Sigmoid colon (tissue), 7 donors: ENCODE measurements around the gene GET4. TPM values are rescaled to one million over a fixed set of nuclear protein-coding genes. Genes with fewer than 3 reads are reported as not detected.

Source experiments
- DNase-seq: peaks from one replicate; pipeline ENCODE4 v3.0.0-alpha.2; 2019
- H3K27ac ChIP-seq, 4 donors: fragments of 200-600 bp; sonication (generic); one replicate each; pipeline ENCODE4 v1.5.1; 2016 to 2019; ENCODE audit warnings: mild to moderate bottlenecking in 1 of 4
- H3K27me3 ChIP-seq, 3 donors: fragments of 200-600 bp; sonication (generic); one replicate each; pipeline ENCODE4 v1.5.1; 2019; ENCODE audit warnings: mild to moderate bottlenecking in 1 of 3
- H3K36me3 ChIP-seq, 4 donors: fragments of 200-600 bp; sonication (generic); one replicate each; pipeline ENCODE4 v1.5.1; 2016 to 2019
- H3K4me1 ChIP-seq, 4 donors: fragments of 200-600 bp; sonication (generic); one replicate each; pipeline ENCODE4 v1.5.1; 2017 to 2019
- H3K4me3 ChIP-seq, 4 donors: fragments of 200-600 bp; sonication (generic); one replicate each; pipeline ENCODE4 v1.5.1; 2017 to 2019; ENCODE audit warnings: mild to moderate bottlenecking in 2 of 4, moderate library complexity in 1 of 4
- H3K9me3 ChIP-seq, 4 donors: fragments of 200-600 bp in 3 of 4; sonication (generic) in 3 of 4; one replicate each; pipeline versions ENCODE4 v1.5.1 to v1.6.1; 2013 to 2019
- CTCF ChIP-seq, 4 experiments: fragments of 450-650 bp in 3 of 4; fragments of 200-600 bp in 1 of 4; IDR thresholded peaks; one replicate each; pipeline ENCODE4 v1.5.1; 2016 to 2019; ENCODE audit warnings: antibody characterized with exemption in 4 of 4, mild to moderate bottlenecking in 3 of 4, moderate library complexity in 2 of 4
- EP300 ChIP-seq, 4 donors: sonication (generic); formaldehyde crosslinking; IDR thresholded peaks; one replicate each; pipeline ENCODE4 v1.6.1; 2017; ENCODE audit warnings: antibody characterized with exemption in 4 of 4
- POLR2A ChIP-seq, 2 donors: fragments of 450-650 bp; IDR thresholded peaks; one replicate each; pipeline ENCODE4 v1.6.1; 2016; ENCODE audit warnings: antibody characterized with exemption in 2 of 2, mild to moderate bottlenecking in 2 of 2, moderate library complexity in 2 of 2
- POLR2AphosphoS5 ChIP-seq, 4 donors: sonication (generic); formaldehyde crosslinking; IDR thresholded peaks; one replicate each; pipeline ENCODE4 v1.6.1; 2017; ENCODE audit warnings: antibody characterized with exemption in 4 of 4
- WGBS, 2 donors: extraction: QIAGEN DNeasy Blood & Tissue Kit; methylation state at CpG; one replicate each; pipeline ENCODE4 v1.1.7; 2013; 5-methylcytosine and 5-hydroxymethylcytosine counted together
- intact Hi-C: fragments of 100-400 bp; cut with DNase I; formaldehyde crosslinking; loops from one replicate; pipeline ENCODE4 v1.15.1; 2023
- polyA plus RNA-seq, 3 donors: library from polyadenylated mRNA; stranded (reverse); fragments of 200-250 nt; gene quantifications; one replicate each; pipeline ENCODE4 v1.2.3, GENCODE V29; 2013
- total RNA-seq, 4 donors: library from RNA; depleted of rRNA; stranded (reverse); fragments of >200 nt; gene quantifications; one replicate each; pipeline ENCODE4 v1.1.0, GENCODE V29; 2016
- donor health status: healthy with polysubstance abuse.
- donor health status: Bipolar disorder and iron deficiency.
- donor health status: healthy.

The GET4 gene
- total and polyA plus RNA-seq, 7 donors: 20.3 to 51.4 (median 27.0) TPM

- WGBS, 2 donors: 40 to 76% methylated on average over 18 of the region's 18 CpGs
- Histone ChIP-seq H3K9me3 (no peaks in the 10 kb centered on the region), H3K36me3 (peaks cover 3 to 84% (median 45%) of the 10 kb centered on the region in 4 donors)
Observed at GRCh38 chr7:867001-867405, 9.4 kb upstream of the GET4 start.

GRCh38 chr7:867406-868188, 8.8 kb upstream of the GET4 start:
- Histone ChIP-seq H3K4me1 (peaks cover 0 to 30% (median 20%) of the 10 kb centered on the region in 4 donors), H3K27ac (peak overlapping the region; percentile 78 to 96 (median 88)), H3K4me3 (no peak overlapping the region), H3K27me3 (no peaks in the 10 kb centered on the region), H3K36me3 (peaks cover 2 to 84% (median 46%) of the 10 kb centered on the region in 4 donors), H3K9me3 (no peaks in the 10 kb centered on the region)
- TF ChIP-seq EP300 (IDR thresholded peaks at IDR 0.05) (peak in 1 of 4 donors; percentile 15), POLR2A (IDR thresholded peaks at IDR 0.05) (no peak), POLR2AphosphoS5 (IDR thresholded peaks at IDR 0.05) (peak in 3 of 4 donors; percentile 19 to 32 (median 25)), CTCF (IDR thresholded peaks at IDR 0.05) (no peak)
- WGBS, 2 donors: 40 to 76% methylated on average over 22 of the region's 22 CpGs
- peak; percentile 95 for DNase-seq
- intact Hi-C loops: no loop called here

More at GRCh38 chr7:867001-867405, 9.4 kb upstream of the GET4 start:
- peak in 3 of 4 donors; percentile 52 to 90 (median 66) for TF ChIP-seq EP300 (IDR thresholded peaks at IDR 0.05)
- TF ChIP-seq POLR2A (IDR thresholded peaks at IDR 0.05): peak in 1 of 2 donors; percentile 2
- TF ChIP-seq POLR2AphosphoS5 (IDR thresholded peaks at IDR 0.05): peak in 2 of 4 donors; percentile 21 to 82
- no peak for TF ChIP-seq CTCF (IDR thresholded peaks at IDR 0.05)
- intact Hi-C loops: no loop called here
- Histone ChIP-seq H3K27me3 (no peaks in the 10 kb centered on the region), H3K4me3 (no peak overlapping the region), H3K4me1 (peaks cover 0 to 26% (median 20%) of the 10 kb centered on the region in 4 donors), H3K27ac (peak overlapping the region; percentile 78 to 96 (median 88))
- DNase-seq: peak; percentile 93

GRCh38 chr7:868189-868486, 8.2 kb upstream of the GET4 start:
- 88 to 94% methylated on average over 17 of the region's 17 CpGs for WGBS, 2 donors
- TF ChIP-seq CTCF (IDR thresholded peaks at IDR 0.05) (no peak), POLR2A (IDR thresholded peaks at IDR 0.05) (no peak), EP300 (IDR thresholded peaks at IDR 0.05) (no peak), POLR2AphosphoS5 (IDR thresholded peaks at IDR 0.05) (no peak)
- no peaks in the 10 kb centered on the region for H3K27me3 ChIP-seq
- no peak for DNase-seq
- H3K36me3 ChIP-seq: peaks cover 4 to 81% (median 46%) of the 10 kb centered on the region in 4 donors
- peaks cover 0 to 35% (median 25%) of the 10 kb centered on the region in 4 donors for H3K4me1 ChIP-seq
- H3K9me3 ChIP-seq: no peaks in the 10 kb centered on the region
- no peak overlapping the region for H3K4me3 ChIP-seq
- intact Hi-C loops: no loop called here
- peak overlapping the region; percentile 78 to 96 (median 88) for H3K27ac ChIP-seq

- Histone ChIP-seq H3K36me3 (peaks cover 4 to 70% (median 43%) of the 10 kb centered on the region in 4 donors), H3K27ac (peak overlapping the region; percentile 50 to 89 (median 81)), H3K4me1 (peaks cover 0 to 47% (median 37%) of the 10 kb centered on the region in 4 donors), H3K4me3 (no peak overlapping the region), H3K9me3 (no peaks in the 10 kb centered on the region), H3K27me3 (no peaks in the 10 kb centered on the region)
- DNase-seq: no peak
- WGBS, 2 donors: 88 to 93% methylated on average over 14 of the region's 14 CpGs
- intact Hi-C loops: no loop called here
- TF ChIP-seq POLR2A (IDR thresholded peaks at IDR 0.05) (no peak), POLR2AphosphoS5 (IDR thresholded peaks at IDR 0.05) (no peak), EP300 (IDR thresholded peaks at IDR 0.05) (no peak), CTCF (IDR thresholded peaks at IDR 0.05) (no peak)
Observed at GRCh38 chr7:869348-869747, 7.0 kb upstream of the GET4 start.
